ENCODE data around the gene HKDC1.

DNA sequence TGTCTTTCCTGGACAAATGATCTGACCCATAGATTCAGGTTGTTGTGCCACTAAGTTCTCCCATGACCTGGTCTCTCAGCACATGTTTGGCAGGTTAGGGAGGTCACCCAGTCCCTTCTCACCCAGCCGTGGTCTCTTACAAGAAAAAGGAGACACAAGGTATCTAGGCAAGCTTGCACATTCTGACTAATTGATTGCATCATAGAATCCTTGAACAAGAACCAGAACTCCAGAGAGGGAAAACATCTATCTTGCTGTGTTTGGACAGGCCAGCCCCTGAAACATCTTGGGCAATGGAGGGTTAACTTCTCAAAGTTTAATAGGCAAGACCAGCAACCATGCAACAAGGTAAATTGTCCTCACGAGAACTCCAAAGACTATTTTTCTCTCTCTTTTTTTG, 49.6 kb downstream of the HKDC1 start:
- TF ChIP-seq, protein P1, sequence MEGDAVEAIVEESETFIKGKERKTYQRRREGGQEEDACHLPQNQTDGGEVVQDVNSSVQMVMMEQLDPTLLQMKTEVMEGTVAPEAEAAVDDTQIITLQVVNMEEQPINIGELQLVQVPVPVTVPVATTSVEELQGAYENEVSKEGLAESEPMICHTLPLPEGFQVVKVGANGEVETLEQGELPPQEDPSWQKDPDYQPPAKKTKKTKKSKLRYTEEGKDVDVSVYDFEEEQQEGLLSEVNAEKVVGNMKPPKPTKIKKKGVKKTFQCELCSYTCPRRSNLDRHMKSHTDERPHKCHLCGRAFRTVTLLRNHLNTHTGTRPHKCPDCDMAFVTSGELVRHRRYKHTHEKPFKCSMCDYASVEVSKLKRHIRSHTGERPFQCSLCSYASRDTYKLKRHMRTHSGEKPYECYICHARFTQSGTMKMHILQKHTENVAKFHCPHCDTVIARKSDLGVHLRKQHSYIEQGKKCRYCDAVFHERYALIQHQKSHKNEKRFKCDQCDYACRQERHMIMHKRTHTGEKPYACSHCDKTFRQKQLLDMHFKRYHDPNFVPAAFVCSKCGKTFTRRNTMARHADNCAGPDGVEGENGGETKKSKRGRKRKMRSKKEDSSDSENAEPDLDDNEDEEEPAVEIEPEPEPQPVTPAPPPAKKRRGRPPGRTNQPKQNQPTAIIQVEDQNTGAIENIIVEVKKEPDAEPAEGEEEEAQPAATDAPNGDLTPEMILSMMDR (conservative IDR thresholded peaks at IDR 0.05; ENCODE audit: low read length) = no peak
- no peak for TF ChIP-seq EZH2phosphoT487 (IDR thresholded peaks at IDR 0.05; ENCODE audit: borderline replicate concordance)
